GM12891 (cell line): Measurements from ENCODE around the gene ESPNL.

Experiments used
- POLR2A ChIP-seq: IDR thresholded peaks from 2 replicates; pipeline ENCODE4 v1.6.1; 2011; ENCODE audit warnings: low read depth, low read length, control low read depth
- TAF1 ChIP-seq: IDR thresholded peaks from 2 replicates; pipeline ENCODE4 v1.6.1; 2011; ENCODE audit warnings: low read depth, low read length, control low read depth

DNA sequence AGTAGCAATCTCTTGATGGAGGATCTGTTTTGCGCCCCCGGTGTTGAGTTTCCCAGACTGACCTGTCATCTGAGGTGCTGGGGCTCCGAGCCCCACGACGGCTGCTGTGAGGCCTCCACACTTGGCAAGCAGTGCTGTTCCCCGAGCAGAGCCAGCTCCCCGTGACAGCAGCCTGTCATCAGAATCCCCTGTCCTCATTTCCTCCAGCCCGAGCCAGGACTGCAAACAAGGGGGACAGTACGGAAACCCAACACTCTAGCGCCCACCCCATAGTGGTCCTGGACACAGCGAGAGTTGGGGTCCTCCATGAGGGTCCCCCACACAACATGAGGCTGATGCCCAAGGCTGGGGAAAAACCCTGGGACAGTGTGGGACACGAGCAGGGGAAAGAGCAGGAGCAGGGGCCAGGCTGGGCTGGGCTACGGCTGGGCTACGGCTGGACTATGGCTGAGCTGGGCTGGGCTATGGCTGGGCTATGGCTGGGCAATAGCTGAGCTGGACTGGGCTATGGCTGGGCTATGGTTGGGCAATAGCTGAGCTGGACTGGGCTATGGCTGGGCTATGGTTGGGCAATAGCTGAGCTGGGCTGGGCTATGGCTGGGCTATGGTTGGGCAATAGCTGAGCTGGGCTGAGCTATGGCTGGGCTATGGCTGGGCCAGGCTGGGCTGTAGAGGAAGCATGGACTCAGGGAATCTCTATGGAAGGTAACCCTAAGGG lies 36.8 kb downstream of the ESPNL start:
- TF ChIP-seq POLR2A: no peak
- no peak for TF ChIP-seq TAF1
